PC-3 (cell line): ENCODE results near the gene TMEM132D.

Experiments
- EZH2 ChIP-seq: fragments of 300-600 bp; sonication (generic); IDR thresholded peaks from one replicate; pipeline ENCODE4 v1.6.1; 2017; ENCODE audit warnings: antibody characterized with exemption, mild to moderate bottlenecking, low read length; ENCODE audit not compliant: unreplicated experiment
- EZH2phosphoT487 ChIP-seq: fragments of 300-600 bp; sonication (generic); IDR thresholded peaks from 2 replicates; pipeline ENCODE4 v1.6.1; 2018; ENCODE audit warnings: mild to moderate bottlenecking, antibody characterized with exemption, low read length, borderline replicate concordance
- TF ChIP-seq, protein P1 (sequence below): fragments of 300-600 bp; sonication (generic); conservative IDR thresholded peaks from 2 replicates; pipeline ENCODE4 v1.5.1; 2017; ENCODE audit warnings: antibody characterized with exemption, low read depth, mild to moderate bottlenecking, low read length

- TF ChIP-seq EZH2phosphoT487 (no peak), EZH2 (no peak)
- TF ChIP-seq, protein P1, sequence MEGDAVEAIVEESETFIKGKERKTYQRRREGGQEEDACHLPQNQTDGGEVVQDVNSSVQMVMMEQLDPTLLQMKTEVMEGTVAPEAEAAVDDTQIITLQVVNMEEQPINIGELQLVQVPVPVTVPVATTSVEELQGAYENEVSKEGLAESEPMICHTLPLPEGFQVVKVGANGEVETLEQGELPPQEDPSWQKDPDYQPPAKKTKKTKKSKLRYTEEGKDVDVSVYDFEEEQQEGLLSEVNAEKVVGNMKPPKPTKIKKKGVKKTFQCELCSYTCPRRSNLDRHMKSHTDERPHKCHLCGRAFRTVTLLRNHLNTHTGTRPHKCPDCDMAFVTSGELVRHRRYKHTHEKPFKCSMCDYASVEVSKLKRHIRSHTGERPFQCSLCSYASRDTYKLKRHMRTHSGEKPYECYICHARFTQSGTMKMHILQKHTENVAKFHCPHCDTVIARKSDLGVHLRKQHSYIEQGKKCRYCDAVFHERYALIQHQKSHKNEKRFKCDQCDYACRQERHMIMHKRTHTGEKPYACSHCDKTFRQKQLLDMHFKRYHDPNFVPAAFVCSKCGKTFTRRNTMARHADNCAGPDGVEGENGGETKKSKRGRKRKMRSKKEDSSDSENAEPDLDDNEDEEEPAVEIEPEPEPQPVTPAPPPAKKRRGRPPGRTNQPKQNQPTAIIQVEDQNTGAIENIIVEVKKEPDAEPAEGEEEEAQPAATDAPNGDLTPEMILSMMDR = no peak
These were observed 696.7 kb downstream of the TMEM132D start for GRCh38 chr12:129207084-129207483.
